CD4-positive, alpha-beta T cell treated with Interleukin-17A for 4 hours (primary cell): ENCODE measurements around the gene NRBF2.

Experiments
- DNase-seq: peaks from one replicate; pipeline ENCODE4 v3.0.0-alpha.2; 2020; ENCODE audit warnings: mixed read lengths

NRBF2 gene

DNA sequence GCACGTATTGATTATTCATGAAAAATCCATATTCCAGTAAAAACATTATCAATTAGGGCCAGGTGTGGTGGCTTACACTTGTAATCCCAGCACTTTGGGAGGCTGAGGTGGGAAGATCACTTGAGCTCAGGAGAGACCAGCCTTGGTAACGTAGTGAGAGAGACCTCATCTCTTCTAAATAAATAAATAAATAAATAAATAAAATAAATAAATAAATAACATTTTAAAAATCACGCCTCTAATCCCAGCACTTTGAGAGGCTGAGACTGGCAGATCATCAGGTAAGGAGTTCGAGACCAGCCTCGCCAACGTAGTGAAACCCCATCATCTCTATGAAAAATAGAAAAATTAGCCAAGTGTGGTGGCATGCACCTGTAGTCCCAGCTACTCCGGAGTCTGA lies 32.1 kb downstream of the NRBF2 start:
- no peak for DNase-seq

DNA sequence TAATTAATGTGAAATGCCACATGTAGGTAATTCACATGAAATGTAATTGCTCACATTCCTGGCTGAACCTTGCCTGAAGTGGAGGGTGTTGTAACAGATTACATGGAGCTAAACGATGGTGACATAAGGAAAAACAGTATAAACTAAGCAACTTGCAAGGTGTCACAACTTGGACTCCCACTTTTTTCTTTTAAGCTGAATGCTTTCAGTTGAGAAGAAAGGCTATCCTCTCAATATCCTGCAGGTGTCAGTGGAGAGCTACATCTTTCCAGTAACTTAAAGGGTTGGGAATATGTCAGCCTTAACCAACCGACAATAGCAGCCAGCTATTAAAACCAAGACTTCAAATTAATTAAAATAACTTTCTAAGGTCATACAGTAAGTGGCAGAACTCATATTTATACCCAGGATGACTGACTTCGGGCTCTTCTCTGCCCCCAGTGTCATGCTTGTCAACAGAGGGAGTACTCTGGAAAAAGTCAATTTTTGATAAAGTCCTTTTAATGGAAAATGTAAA lies 33.7 kb downstream of the NRBF2 start:
- DNase-seq: peak; percentile 35

DNA sequence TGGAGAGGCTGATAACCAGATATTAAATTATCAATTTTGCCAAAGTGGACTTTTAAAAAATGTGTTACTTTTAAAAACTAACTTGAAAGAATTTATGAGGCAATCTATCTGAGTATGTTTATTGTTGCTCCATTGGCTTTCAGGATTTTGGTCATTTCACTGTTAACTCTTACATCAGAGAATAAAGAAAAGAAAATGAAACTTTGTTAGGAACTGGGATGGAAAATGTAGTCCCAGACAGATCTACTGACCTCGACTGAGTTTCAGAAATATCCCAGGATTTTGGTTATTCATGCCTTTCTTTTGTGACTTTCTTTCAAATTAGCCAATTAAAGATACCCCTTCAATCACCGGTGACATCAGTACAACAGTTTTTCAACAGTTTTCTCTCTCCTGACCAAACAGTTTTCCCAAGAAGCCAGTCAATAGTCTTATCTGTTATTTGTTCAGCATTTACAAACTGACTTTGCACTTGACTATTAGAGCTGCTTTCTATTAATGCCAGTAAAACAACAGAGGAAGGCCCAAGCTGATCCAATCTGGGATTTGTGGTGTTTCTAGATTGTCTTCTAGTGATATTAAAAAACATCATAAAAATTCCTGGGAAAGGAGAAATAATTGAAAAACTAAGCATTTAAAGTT lies 35.8 kb downstream of the NRBF2 start:
- DNase-seq: no peak

DNA sequence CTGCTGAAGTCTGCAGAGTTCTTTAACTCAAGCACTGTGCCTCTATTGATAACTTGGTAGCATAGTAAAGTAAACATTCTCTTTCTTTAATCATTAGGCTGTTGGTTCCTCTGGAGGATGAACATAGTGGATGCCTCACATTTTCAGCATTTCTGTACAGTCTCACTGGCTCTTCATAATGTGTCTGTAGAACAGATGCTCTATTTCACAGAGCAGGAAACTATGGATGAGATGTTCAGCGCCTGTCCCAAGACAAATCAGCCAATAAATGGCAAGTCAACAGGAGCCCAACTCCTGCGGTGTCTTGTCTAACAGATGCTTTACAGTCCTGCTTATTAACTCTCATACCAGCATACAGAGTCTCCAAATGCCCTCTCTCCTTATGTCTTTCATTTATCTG lies 36.5 kb downstream of the NRBF2 start:
- DNase-seq: no peak

DNA sequence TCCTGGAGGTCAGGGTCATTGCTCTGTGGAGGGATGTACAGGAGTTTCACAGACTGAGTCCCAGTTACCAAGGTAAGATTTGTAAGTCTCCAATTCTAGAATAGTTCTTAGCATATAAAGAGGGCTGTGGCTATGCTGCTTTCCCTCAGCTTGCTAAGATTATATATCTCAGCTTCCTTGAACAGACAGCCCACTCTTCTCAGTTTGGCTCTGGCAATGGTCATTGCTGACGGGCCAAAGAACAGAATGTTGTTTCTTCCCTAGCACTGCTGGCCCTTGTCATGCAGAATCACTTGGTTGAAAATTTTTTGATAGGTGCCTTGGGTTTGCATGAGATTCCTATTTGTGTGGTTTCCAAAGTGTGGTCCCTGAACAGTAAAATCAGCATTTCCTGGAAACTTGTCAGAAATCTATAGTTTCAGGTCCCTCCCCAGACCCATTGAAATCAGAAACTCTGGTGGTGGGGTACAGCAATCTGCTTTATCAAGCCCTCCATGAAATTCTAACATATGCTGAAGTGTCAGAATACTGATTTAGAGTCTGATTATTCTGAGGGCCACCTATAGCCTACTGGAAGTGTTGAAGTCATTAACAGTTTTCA lies 38.2 kb downstream of the NRBF2 start:
- DNase-seq: no peak

DNA sequence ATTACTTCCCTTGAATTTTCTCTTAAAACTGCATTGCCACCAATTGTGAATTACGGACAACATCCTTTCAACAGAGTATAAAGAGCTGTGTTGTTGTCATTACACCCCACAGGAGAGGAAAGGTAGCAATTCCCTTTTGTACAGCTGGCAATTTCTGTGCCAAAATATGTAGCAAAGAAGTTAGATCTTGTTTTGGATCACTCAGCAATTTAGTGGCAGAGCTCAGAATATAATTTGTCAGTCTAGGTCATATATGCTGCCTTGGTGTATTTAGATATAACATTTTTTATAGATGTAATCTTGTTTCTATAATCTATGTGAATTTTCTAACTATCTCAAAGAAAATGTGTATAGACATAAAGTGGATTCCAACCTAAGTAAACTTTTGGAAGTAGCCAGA lies 38.8 kb downstream of the NRBF2 start:
- no peak for DNase-seq

DNA sequence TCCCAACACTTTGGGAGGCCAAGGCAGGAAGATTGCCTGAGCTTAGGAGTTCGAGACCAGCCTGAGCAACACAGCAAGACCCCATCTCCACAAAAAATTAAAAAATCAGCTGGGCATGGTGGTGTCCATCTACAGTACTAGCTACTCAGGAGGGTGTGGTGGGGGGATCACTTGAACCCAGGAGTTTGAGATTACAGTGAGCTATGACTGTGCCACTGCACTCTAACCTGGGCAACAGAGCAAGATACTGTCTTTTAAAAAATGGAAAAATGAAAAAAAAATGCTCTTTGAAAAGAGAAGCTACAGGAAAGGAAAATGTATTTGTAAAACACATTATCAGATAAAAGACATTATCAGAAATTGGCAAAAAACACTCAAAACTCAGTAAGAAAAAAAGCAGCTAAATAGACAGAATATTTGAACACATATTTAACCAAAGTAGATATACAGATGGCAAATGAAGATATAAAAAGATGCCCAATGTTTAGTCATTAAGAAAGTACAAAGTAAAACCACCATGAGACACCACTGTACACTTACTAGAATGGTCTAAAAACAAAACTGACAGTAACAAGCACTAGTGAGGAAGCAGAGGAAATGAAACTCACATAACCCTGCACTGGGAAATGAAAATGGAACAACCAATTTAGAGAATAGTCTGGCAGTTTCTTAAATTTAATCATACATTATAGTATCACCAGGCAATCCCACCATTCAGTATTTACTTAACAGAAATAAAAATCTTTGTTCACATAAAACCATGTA lies 40.5 kb downstream of the NRBF2 start:
- DNase-seq: no peak

DNA sequence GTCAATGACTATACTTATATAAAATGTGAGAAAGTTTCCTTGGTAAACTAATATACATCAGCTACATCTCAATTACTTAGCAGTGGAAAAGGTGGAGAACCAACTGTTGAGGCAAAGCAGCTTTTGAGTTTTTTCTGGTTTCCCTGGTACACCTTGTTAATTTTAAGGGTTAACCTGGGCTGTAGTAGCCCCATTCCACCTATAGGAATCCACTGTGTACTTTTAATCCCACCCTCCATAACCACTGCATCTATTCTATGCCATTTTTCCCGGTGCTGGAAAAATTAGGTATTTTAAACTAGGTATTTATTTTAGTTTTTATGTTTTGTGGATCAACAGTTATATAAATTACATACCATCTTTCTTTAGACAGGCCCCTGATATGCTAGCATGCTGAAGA lies 42.4 kb downstream of the NRBF2 start:
- DNase-seq: no peak

DNA sequence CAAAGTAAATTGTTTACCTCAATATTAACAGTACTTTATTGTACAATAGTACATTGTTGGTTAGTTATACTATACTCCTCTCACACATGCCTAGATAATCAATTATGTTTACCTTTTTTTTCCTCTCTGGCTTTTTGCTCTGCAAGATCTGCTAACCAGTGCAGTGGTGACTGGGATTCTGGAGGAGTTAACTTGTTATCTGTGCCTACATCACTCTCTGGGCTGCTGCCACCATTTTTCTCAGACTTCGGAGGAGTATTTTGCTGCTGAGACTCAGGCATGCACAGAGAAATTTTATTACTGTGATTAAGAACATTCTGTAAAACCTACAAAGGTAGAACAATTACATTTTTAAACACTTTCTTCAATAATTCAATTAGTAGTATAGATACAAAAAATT lies 59.7 kb downstream of the NRBF2 start:
- DNase-seq: no peak

DNA sequence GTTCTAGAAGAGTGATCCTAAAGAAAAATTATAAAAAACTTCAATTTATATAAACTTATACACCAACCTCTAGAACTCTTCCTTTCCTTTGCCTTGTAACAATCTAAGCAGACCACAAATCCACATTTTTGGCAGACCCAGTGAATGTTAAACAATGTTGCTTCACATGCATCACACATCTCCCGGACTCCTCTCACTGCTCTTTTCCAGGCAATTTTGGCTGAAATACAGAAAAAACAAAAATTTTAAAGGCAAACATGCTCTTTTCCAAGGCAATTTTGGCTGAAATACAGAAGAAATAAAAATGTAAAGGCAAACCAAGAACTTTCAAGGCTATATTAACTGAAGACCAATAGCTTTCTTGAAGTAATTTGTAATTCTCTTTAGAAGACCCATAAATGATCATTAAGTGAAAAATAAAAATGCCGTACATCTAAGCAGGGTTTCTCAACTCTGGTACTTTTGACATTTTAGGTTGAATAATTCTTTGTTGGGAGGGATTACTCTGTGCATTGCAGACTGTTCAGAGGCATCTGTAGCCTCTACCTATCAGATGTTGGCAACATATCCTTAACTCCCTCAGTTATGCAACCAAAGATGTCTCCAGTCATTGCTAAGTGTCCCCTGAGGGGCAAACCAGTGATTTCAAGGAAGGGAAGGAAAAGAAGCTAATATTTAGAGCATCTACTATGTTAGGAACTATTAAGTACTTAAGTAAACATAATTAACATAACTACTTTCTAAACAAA lies 64.4 kb downstream of the NRBF2 start:
- DNase-seq: no peak

DNA sequence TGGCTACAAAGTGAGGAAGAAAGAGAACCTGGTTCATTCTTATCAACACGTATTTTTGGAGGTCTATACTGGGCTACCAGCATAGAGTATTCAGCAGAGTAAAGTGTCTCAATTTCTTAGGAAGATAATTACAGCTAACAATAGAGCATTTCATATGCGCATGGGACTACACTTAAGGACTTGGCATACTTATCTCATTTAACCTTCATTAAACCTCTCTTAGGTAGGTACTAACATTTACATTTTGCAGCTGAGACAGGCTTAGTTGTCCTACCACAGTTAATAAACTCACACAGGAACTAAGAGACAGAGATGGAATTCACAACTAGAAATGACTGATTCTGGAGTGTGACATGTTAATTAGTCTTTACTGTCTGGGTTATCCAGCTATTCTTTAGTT lies 66.6 kb downstream of the NRBF2 start:
- DNase-seq: no peak

DNA sequence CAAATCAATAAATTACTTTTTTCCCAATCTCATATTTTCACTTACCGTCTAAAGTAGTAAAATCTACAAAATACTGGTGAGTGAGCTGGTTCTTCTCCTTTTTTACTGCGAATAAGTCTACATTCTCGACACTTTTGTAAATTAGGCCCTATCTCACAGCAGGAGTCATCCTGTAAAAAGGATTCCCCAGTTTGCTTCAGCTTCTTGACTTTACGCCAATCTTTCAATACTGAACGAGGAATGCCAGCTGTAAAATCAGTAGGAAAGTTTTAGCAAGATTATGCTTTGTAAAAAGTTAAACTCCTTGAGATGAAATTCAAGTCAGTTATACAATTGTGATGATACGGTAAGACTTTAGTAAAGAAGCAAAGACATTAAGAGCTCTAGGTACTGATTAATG lies 67.3 kb downstream of the NRBF2 start:
- no peak for DNase-seq

DNA sequence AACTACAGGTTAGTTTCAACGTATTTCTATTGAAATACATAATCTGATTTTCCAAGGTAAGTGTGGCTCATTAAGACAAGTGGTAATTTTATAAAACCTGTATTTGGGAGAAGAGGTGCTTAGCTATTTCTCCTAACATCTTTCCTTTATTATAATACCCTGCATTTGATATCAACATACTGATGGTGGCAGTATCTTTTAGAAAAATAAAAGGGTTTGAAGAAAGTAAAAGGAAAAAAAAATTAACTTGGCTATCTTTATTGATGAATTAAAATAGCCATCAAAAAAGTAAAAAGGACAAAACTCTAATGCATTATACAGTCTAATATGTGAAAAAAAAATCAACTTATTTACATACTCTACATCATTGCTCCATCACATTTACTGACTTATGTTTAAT lies 68.0 kb downstream of the NRBF2 start:
- no peak for DNase-seq
